HG02981 (cell line): ENCODE results near the gene LGALS7.
"Not testable (repeated sequence)": the region's sequence is repeated elsewhere in the genome, so short reads cannot be mapped to it uniquely, and the experiment has no call there.

Experiments used
- ATAC-seq: cut with Tn5 transposase; IDR thresholded peaks from one replicate; pipeline ENCODE4 v1.9.1; 2021; ENCODE audit warnings: mild to moderate bottlenecking, moderate library complexity; ENCODE audit not compliant: unreplicated experiment

The LGALS7 gene

DNA sequence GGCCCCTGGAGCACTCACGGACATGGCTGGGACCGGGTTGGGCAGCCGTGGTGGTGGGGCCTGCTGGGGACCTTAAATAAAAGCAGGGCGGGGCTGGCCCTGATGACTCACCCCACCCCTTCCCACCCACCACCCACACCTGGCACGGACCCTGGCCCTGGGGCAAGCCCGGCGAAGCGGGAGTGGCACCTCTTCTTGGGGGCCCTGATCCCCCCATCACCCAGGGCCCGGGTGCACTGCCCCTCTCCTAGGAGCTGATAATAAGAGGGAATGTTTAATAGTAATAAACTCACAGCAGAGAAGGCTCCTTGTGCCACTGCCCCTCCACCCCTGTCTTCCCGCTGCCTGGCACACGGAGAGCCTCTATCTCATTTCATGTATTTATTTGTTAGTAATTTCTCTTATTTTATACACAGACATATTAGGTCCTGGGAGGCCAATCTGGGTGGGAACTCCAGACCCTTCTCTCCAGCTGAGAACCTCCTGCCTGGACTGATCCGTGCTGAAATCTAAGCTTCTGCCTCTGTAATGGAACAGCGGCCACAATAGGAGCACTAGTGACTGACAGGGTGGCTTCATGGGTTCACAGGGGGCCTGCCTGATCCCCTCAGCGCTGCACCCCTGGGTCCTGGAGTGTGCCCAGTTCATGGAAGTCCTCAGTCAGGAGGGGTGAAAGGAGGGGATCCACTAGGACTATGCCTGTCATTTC, at the start of gene LGALS7:
Gene LGALS7 (minus strand): TSS at position 49 of the 709 bp plus-strand sequence. CDS start 25 bp downstream, at position 24.
- ATAC-seq: no peak

GRCh38 chr19:38821230-38821825, 48.0 kb upstream of the LGALS7 start:
- not testable (repeated sequence) for ATAC-seq

GRCh38 chr19:38819231-38819920, 46.1 kb upstream of the LGALS7 start:
- no peak for ATAC-seq

DNA sequence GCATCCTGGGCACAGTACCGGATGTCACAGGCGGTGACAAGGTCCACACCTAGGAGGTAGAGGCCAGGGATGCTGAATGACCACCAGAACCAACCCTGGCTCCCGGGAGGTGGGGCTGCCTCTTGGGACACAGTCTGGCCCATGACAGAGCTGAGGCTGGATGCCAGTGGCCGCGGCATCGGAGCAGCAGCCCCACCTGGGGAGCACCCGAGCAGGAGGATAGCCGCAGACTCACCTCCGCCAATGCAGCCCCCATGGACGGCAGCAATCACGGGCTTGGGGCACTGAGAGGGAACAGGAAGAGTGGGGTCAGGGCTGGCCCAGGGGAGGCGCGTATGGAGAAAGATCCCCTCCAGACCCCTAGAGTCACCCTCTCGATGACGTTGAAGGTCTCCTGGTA, 43.8 kb upstream of the LGALS7 start:
- no peak for ATAC-seq

GRCh38 chr19:38816131-38816750, 42.9 kb upstream of the LGALS7 start:
- no peak for ATAC-seq

GRCh38 chr19:38815059-38816001, 42.0 kb upstream of the LGALS7 start:
- ATAC-seq: no peak

DNA sequence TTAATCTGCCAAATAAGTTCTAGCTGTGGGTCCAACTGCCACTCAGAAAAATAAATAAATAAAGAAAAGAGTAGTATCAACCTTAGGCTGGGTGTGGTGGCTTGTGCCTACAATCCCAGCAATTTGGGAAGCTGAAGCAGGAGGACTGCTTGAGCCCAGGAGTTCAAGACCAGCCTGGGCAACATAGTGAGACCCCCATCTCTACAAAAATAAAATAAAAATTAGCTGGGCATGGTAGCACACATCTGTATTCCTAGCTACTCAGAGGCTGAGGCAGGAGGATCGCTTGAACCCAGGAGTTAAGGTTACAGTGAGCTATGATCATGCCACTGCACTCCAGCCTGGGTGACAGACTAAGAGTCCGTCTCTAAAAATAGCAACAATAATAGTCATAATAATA, 40.6 kb upstream of the LGALS7 start:
- not testable (repeated sequence) for ATAC-seq

GRCh38 chr19:38813323-38813722, 40.0 kb upstream of the LGALS7 start:
- no peak for ATAC-seq

GRCh38 chr19:38812841-38813320, 39.6 kb upstream of the LGALS7 start, which contains the start of gene LGALS4:
Gene LGALS4 (minus strand): TSS chr19:38812945. CDS start chr19:38812886, 59 bp downstream.
- no peak for ATAC-seq

DNA sequence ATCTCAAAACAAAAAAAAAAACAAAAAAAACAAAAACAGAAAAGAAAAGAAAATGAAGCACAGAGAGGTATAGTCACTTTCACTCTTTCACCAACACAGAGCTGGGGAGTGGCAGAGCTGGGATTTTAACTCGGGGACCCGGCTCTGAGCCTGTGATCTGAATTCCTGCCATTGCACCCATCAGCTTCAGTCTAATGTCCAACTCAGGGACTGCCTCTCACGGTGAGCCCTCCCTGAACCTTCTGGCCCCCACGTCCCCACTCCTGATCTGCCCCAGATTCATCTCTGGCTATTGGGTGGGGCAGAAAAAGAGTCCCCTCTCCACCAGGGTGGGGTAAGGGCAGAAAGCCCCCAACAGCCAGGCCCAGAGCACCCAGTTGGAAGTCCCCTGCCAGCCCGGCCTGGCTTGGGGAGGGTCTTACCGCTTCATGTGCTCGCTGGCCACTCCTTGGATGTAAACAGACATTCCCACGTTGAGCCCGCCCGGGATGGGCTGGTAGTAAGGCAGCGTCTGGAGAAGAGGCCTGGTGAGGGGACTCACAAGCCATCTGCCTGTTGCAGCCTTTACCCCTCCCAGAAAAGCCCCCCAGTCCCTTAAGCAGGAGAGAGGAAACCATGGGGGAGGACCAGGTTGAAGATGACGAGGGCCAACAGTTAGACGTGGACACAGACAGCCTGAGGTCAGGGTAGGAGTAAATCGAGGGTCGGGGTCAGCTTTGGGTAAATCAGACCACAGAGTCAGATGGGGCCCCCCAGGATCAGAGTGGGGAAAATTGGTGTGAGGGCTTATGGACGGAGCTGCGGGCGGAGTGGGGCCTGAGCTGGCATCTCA, 38.9 kb upstream of the LGALS7 start:
- ATAC-seq: no peak

- no peak for ATAC-seq
These were observed 36.4 kb upstream of the LGALS7 start for GRCh38 chr19:38809592-38810252.

DNA sequence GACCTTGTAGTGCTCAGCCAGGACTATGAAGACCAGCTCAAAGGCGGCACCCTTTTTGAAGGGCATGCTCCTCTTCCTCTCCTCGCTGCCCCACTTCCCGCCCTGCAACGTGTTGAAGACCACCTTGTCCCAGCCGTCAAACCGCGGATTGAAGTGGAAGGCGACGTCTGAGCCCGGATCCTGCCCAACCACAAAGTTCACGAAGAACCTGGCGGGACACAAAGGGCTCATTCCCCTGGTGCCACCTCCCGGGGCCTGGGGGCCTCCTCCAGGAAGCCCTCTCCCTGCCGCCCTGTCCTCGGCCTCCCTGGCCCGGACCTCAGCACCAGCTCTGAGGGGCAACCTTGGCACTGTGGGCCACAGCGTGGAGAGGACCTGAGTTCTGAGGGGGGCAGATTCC, 35.4 kb upstream of the LGALS7 start:
- no peak for ATAC-seq

- ATAC-seq: not testable (repeated sequence)
These were observed 34.2 kb upstream of the LGALS7 start for GRCh38 chr19:38807374-38808098.

- no peak for ATAC-seq
These were observed 33.1 kb upstream of the LGALS7 start for GRCh38 chr19:38806371-38806770.

- no peak for ATAC-seq
These were observed 31.9 kb upstream of the LGALS7 start for GRCh38 chr19:38805180-38805579.

GRCh38 chr19:38803543-38803942, 30.2 kb upstream of the LGALS7 start:
- no peak for ATAC-seq

DNA sequence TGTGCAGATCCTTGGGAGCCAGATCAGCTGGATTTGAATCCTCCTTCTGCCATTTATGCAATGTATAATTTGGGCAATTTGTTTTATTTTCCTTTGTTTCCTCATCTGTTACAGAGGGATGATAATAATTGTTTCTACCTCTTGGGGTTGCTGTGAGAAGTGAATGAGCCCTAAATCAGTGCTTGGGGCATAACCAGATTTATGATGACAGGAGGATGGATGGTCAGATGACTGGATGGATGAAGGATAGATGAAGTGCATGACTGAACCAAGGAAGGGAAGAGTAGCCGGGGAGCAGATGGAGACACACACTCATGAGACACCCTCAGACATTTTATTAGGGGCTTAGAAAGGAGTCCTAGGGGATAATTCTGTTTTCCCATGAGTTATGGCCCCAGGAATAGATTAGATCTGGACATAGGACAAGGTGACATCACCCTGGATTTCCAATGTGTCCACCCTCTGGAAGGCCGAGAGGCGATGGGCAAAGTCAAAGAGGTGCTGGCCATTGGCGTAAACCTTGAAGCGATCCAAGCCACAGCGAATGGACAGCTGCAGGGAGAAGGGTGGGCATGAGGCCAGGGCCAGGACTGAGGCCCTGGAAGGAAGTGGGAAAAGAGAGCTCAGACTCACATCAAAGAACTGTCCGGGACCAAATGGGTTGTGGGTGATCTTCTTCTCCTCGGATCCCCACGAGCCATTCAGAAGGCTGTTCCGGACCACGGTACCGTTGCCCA, 28.2 kb upstream of the LGALS7 start:
- ATAC-seq: no peak
